ENCODE results near the gene HS1BP3.

HS1BP3 gene

GRCh38 chr2:20585710-20586594, 64.9 kb downstream of the HS1BP3 start:
- DNase-seq (ENCODE audit: low read depth in 3 of 3), result no peak

GRCh38 chr2:20585359-20585709, 65.6 kb downstream of the HS1BP3 start:
- no peak for DNase-seq (ENCODE audit: low read depth in 3 of 3)

GRCh38 chr2:20584399-20585358, 66.2 kb downstream of the HS1BP3 start:
- DNase-seq (ENCODE audit: low read depth in 3 of 3), result no peak

- no peak for DNase-seq (ENCODE audit: low read depth in 3 of 3)
Observed at GRCh38 chr2:20584045-20584398, 66.9 kb downstream of the HS1BP3 start.

GRCh38 chr2:20583425-20583881, 67.4 kb downstream of the HS1BP3 start:
- no peak for DNase-seq (ENCODE audit: low read depth in 3 of 3)

- DNase-seq (ENCODE audit: low read depth in 3 of 3), result no peak
Observed at GRCh38 chr2:20582600-20583221, 68.2 kb downstream of the HS1BP3 start.

GRCh38 chr2:20580690-20581437, 70.0 kb downstream of the HS1BP3 start:
- DNase-seq (ENCODE audit: low read depth in 3 of 3), result no peak

GRCh38 chr2:20579866-20580265, 71.0 kb downstream of the HS1BP3 start:
- no peak for DNase-seq (ENCODE audit: low read depth in 3 of 3)

- DNase-seq (ENCODE audit: low read depth in 3 of 3), result no peak
Observed at GRCh38 chr2:20578895-20579825, 71.7 kb downstream of the HS1BP3 start.

GRCh38 chr2:20578266-20578894, 72.5 kb downstream of the HS1BP3 start:
- DNase-seq (ENCODE audit: low read depth in 3 of 3), result no peak

GRCh38 chr2:20577495-20578235, 73.2 kb downstream of the HS1BP3 start:
- no peak for DNase-seq (ENCODE audit: low read depth in 3 of 3)

GRCh38 chr2:20576598-20577115, 74.2 kb downstream of the HS1BP3 start:
- DNase-seq (ENCODE audit: low read depth in 3 of 3), result peak in 1 of 3 experiments; percentile 9

- DNase-seq (ENCODE audit: low read depth in 3 of 3), result no peak
Observed at GRCh38 chr2:20575935-20576597, 74.8 kb downstream of the HS1BP3 start.

GRCh38 chr2:20575414-20575813, 75.5 kb downstream of the HS1BP3 start:
- no peak for DNase-seq (ENCODE audit: low read depth in 3 of 3)

GRCh38 chr2:20574930-20575329, 76.0 kb downstream of the HS1BP3 start:
- no peak for DNase-seq (ENCODE audit: low read depth in 3 of 3)

GRCh38 chr2:20574423-20574911, 76.4 kb downstream of the HS1BP3 start:
- DNase-seq (ENCODE audit: low read depth in 3 of 3), result no peak

GRCh38 chr2:20573620-20574422, 77.1 kb downstream of the HS1BP3 start:
- no peak for DNase-seq (ENCODE audit: low read depth in 3 of 3)

All from stimulated activated CD4-positive, alpha-beta T cell treated with anti-CD3 and anti-CD28 coated beads, TNF-alpha, amount 100 ng/mL, for 24 hours (primary cell).